GM10847 (cell line): Measurements from ENCODE around the gene IL16.

ENCODE experiments used
- POLR2A ChIP-seq: IDR thresholded peaks from 2 replicates; pipeline ENCODE4 v1.6.1; 2011; ENCODE audit not compliant: insufficient read length; ENCODE audit errors: extremely low read depth

Gene IL16

DNA sequence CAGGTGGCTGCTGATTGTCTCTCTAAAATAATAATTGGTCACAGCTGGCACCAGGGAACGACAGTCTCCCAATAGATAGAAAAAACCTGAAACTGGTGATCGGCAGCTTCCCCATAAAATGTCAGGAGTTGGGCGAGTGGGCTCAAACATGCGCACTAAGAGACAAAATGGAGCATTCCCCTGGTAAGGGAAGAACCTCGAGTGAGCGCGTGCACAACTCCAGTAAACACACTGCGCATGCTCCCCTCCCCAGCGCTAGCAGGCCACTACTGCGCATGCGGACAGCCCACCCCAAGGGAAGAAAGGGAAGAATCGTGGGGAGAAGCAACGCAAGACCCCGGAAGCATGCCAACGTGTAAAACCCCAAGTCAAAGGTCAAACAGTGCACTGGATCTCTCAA, 134.9 kb downstream of the IL16 start:
- TF ChIP-seq POLR2A: no peak

GRCh38 chr15:81332326-81332725, 135.6 kb downstream of the IL16 start:
- TF ChIP-seq POLR2A: no peak

- TF ChIP-seq POLR2A: no peak
Measured at GRCh38 chr15:81333363-81333762, 136.7 kb downstream of the IL16 start.

DNA sequence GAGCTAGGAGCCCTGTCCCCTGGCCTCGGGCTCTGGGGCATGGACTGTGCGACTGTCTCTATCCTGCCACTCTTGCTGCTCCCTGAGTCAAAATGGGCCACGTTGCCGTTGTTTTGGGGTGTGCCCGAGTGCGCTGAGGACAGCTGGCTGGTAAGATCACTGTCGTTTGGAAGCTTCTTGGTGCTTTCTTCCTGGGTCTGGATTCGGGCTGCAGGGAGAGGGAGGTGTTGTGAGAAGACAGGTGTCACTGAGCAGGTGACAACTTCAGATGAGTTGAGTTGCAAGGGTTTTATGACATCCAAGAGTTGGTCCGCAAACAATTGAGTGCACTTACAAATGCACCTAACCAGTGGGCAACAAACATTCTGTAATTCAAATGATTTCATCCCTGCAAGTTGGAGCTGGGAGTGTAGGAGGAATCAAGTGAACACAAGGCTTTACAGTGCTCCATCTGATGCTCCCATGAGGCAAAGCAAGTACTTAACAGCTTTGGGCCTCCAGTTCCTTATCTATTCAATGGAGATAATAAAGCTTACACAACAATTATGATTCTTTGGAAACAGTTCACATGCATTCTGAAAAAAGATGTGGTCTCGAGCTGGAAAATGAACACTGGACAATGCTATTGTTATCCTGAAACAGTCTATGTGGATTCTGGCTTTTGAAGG, 138.2 kb downstream of the IL16 start:
- TF ChIP-seq POLR2A: no peak

DNA sequence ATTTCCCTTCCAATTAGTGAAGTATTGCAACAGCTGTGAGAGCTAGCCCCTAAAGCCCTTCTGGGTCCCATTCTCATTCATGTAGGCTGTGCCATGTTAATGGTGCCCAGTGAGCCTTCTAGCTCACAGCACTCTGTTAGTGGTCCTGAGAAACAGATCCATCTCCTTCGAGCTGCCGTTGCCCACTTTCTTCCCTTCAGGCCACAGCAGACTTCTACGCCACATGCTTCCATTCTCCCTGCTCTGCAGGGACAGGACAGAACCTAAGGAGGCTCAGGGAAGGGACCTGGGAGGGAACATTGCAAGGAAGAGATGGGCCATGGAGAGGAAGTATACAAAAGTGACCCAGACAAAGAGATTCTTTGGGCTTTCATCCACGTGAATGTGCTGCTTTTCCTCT, 139.0 kb downstream of the IL16 start:
- TF ChIP-seq POLR2A: no peak

DNA sequence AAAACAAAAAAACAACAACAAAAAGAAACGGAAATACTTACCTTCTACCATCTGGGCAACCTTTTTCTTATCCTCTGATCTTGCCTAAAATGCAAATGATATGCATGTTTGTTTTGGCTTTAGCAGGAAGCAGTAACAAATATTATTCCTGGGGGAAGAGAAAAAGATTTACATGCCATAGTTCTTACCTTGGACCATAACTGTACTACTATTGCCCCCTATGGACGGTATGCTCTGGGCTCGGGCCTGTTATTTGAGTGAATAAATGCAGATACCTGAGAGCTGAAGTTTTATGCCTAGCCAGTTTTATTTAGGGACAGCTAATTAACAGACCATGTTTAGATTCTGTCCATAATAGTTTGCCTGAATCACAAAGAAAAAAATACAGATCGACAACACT, 139.9 kb downstream of the IL16 start:
- no peak for TF ChIP-seq POLR2A

GRCh38 chr15:81337241-81337640, 140.6 kb downstream of the IL16 start:
- no peak for TF ChIP-seq POLR2A

DNA sequence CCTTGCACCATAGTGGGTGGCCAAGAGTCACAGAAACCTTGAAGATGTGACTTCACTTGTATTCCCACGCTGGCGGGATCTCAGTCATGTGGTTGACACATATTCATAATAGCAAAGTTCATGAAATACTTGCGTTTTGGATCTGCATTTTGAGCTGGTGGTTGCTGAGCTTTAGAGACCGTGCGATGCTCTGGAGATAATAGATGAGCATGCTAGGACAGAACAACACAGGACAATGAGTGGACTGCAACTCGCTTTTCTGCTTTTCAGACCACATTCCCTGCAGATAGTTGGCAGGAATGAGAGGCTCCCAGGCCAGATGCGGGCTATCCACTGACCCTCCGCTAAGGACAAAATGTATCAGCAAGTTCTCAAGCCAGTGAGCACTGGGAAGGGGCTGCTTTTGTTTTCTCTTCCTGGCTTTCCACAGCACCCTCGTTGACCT, 141.1 kb downstream of the IL16 start:
- TF ChIP-seq POLR2A: no peak

GRCh38 chr15:81338170-81339007, 141.7 kb downstream of the IL16 start:
- no peak for TF ChIP-seq POLR2A

DNA sequence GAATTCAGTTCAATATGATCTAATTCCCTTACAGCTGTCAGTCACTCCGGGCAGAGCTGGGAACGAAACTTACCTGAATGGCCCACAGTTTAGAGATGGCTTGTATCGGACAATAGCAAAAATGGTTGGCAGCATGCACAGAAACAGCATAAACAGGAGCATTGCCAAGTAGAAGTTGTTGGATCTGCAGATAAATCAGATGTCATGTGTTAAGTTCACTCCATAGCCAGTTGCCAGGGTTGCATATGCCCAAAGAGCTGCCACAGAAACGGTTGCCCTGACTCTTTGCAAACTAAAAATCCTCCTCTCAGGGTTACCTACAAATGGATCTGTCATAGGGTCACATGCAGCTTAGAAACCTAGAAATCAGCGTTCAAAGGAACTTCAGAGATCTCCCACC, 142.6 kb downstream of the IL16 start:
- TF ChIP-seq POLR2A: no peak

DNA sequence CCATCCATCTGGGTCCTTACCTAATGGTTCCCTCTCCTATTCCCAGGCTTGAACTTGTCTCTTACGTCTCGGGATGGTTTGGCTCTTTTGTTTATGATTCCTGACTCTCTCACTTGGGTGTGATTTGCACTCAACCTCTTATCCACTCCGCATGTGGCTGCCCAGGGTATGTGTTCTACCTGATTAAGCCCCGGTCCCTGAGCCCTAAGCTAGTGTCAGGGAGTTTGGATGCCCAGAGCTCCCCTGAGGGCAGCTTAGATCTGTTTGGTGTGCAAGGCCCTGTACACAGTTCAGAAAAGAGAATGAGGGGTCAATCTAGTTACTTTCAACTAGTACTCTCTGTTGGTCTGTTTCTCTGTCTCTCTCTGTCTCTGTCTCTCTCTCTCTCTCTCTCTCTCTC, 143.2 kb downstream of the IL16 start:
- no peak for TF ChIP-seq POLR2A

GRCh38 chr15:81341351-81341750, 144.7 kb downstream of the IL16 start:
- no peak for TF ChIP-seq POLR2A

- no peak for TF ChIP-seq POLR2A
Measured at GRCh38 chr15:81343371-81343770, 146.7 kb downstream of the IL16 start.

DNA sequence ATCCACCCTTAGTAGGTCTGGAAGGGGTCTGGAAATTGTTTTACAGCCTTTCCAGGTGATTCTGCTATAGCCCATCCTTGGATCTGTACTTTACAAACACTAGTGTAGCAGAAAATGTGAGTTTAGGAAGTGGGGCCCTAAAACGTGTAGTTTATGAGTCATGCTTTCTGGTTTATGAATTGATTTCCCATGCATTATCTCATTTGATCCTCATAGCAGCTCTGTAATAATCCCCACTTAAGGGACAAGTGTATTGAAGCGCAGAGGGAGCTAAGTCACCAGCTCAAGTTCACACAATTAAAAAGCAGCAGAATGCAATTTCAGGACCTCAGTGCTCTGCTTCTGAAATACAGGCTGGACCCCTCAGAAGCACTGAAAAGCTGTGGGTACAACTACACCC, 149.9 kb downstream of the IL16 start:
- TF ChIP-seq POLR2A: no peak

DNA sequence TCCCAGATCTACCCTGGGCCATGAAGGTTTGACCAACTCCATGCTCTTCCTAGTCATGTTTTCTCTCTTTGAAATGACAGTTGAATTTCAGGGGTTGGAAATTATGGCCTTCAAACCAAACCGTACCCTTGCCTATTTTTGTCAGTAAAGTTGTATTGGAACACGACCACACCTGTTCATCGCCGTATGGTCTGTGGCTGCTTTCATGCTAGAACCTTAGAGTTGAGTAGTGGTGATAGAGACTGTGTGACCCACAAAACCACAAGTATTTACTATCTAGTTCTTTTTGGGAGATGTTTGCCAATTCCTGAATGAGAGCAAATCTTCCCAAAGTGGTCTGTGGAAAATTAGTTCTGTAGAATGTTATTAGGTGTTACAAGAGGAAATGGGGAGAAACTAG, 151.2 kb downstream of the IL16 start:
- no peak for TF ChIP-seq POLR2A

DNA sequence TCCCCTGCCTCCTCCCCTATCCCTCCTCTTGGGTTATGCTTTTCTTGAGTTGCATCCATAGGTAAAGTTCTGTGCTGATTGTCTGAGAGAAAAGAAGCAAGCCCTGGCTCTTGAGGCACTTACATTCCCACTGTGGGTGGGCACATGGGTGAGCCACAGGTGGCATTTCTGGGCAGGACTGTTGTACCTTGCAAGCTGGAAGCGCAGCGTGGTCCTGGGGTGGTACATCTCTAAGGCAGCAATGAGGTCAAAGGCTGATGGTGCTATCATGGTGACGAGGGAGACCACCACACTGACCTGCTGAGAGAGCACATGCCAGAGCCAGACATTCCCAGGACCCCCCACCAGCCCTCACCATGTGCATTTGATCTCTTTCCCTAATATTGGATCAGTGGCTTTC, 152.6 kb downstream of the IL16 start:
- no peak for TF ChIP-seq POLR2A

DNA sequence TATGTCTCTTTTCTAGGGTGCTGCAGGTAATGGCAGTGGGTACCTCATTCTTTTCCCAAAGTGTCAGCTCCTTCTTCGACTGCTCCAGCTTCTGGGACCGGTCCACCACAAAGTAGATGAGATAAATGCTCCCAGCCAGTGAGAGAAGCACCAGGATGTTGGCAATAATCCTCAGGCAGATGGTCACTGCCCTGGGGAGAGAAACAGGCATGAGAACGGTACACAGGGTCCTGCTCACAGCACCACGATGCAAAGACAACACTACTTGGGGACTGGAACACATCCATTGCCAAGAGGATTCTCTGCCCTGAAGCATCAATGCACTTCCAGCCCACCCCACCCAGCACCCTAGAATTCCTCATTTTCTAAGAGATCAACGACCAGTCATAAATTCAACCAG, 155.0 kb downstream of the IL16 start:
- no peak for TF ChIP-seq POLR2A
